Amygdala (tissue), 56 donors: ENCODE results near the gene ESR2.

Experiments
- DNase-seq, 56 donors: peaks; one replicate each; lab custom pipeline; 2025; lab: John Stamatoyannopoulos, UW

ESR2 gene

GRCh38 chr14:64107438-64107837 is 186.7 kb downstream of the ESR2 start:
- no peak for DNase-seq

DNA sequence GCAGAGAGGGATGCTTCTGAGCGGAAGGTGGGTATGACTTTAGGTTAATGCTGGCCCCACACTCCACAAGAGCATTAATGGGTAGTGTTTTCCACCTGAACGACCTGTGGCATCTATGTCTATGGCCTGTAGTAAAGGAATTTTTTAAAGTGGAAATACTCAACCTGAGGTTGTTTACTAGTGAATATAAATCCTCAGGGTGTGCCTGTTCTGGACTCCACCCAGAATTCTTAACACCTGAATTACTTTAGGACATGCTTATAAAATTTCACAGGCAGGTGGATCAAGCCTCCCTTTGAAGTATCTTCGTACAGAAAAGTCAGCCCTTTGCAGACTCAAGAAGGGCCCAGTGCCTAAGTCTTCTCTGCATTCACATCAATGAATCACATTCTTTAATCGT is 196.1 kb downstream of the ESR2 start:
- no peak for DNase-seq

DNA sequence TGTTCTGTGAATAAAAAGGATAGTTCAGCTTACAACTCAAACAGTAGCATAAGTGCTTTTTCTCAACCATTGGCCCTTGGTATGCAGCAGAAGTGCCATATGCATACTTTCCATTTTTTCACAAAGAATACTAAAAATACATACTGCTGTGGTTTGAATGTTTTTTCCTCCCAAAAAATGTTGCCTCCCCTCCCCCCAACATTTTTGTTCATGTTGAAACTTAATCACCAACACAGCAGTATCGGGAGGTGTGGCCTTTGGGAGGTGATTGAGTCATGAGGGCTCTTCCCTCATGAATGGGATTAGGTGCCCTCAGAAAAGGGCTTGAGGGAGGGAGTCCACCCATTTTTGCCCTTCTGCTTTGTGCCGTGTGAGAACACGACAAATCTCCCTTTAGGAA is 198.6 kb downstream of the ESR2 start:
- no peak for DNase-seq

- no peak for DNase-seq
Measured at GRCh38 chr14:64092940-64093339, 201.2 kb downstream of the ESR2 start.

GRCh38 chr14:64092338-64092737 is 201.8 kb downstream of the ESR2 start:
- no peak for DNase-seq

DNA sequence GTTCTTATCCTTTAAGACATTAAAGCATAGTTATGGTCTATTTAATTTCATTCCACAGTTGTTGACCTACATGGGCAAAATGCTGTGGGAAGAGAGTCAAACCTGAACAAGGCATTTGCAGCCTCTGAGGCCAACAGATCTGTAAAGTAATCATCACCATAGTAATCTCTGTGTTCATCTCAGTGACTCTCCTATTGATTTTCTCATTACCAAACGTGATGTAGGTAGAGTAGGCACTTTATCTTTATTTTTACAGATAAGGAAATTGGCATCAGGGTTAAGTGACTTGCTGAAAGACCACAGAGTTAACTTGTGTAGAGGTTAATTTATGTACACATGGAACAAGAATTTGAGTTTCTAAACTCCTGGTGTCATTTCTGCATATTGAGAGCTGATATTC is 203.0 kb downstream of the ESR2 start:
- no peak for DNase-seq

GRCh38 chr14:64089920-64090319 is 204.3 kb downstream of the ESR2 start:
- no peak for DNase-seq

DNA sequence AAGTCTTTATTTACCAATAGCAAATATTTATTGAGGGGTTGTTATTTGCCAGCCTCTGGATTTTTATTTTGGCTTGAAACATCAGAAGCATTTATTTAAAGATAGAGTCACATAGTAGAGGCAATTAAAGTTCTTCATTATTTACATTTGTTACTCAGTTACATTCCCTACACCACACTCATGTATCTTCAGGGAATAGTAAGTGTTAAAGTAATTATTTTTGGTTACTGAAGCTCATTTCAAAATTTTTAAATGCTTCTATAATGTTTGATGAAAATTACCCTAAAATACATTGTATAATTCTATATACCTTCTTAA is 205.6 kb downstream of the ESR2 start:
- no peak for DNase-seq

DNA sequence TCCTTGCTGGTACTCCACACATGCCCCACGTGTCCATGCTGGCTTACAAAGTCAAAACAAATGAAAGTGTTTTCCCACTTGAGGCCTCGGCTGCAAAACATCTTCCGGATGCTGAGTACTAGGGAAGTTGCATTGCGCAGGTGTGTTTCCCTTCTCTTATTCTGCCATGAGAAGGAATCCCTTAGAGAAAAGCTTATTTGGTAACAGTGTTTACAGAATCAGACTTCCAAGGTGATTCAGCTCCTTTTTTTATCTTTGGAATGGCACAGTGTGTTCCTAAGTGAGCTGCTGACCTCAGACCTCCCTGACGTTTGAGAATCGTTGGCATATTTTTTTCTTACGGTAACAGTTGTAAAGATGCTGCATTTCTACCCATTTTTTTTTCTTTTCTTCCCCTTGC is 211.3 kb downstream of the ESR2 start:
- no peak for DNase-seq

DNA sequence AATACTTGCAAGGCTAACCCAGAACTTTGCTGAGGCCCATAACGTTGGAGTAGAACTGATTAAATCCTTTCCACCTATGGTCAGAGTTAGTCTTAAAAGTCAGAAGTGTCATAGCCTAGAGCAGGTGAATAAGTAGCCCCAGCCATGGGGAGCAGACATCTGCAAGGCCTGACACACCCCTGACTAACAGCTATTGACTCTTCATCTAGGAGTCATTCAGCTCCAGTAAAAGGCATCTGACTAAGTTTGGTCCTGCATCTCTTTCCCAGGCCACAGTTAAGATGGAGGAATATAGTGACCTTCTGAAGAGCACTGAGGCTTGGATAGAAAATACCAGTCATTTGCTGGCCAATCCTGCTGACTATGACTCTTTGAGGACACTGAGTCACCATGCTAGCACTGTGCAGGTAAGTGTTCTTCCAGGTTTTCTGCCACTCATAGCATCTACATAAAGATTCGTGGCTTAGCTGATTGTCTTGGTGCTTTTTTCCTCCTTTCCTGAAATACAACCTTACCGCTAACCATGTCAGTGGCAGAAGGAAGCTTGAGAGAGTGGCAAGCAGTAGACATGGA is 212.9 kb downstream of the ESR2 start:
- DNase-seq, result no peak

GRCh38 chr14:64080452-64080851 is 213.7 kb downstream of the ESR2 start:
- no peak for DNase-seq

DNA sequence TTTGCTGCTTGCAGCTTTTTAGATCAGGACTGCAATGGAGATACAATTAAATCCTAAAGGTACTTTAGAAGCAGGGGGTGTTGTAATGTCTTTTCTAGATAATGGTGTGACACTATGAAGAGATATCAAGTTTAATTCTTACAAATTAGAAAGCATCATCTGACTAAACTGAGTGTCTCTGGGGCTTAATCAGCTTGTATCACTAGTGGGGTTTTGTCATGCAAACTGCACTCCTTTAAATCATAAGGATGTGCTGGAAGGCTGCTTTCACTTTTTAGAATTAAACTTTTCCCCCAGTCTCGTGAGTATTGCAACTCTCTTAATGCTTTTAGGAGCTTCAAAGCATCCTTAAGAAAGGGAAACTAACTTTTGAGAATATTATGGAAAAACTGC is 218.6 kb downstream of the ESR2 start:
- DNase-seq, result no peak

DNA sequence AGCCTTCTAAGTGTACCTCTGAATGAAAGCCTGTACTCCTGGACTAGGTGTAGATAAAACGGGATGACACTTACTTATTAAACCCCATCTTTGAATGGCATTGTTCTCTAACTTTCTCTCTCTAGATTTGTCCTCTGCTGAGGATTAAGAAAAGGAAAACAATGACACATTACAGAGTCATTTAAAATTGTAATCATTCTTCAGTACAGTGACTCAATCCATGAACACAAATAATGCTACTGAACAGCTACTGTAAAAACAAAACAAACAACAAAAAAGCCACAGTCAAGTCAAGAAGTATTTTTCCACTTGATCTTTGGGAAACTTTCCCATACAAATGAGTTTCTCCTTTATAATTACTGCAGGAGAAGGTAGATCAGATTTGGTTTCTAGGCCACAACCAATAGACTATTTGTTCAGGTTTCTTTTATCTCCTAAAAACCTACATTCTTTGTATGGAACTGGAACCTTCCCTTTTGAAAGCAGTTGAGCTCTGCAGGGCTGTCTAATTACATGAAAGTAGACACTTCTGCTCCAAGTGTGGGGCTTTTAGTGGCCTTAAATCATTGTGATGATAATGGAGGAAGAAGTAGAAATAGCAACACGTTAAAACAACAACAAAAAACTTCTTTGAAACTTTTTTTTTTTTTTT is 219.1 kb downstream of the ESR2 start:
- DNase-seq, result no peak

GRCh38 chr14:64069634-64070359 is 224.4 kb downstream of the ESR2 start:
- no peak for DNase-seq

- DNase-seq, result no peak
Measured at GRCh38 chr14:64064447-64064846, 229.7 kb downstream of the ESR2 start.

DNA sequence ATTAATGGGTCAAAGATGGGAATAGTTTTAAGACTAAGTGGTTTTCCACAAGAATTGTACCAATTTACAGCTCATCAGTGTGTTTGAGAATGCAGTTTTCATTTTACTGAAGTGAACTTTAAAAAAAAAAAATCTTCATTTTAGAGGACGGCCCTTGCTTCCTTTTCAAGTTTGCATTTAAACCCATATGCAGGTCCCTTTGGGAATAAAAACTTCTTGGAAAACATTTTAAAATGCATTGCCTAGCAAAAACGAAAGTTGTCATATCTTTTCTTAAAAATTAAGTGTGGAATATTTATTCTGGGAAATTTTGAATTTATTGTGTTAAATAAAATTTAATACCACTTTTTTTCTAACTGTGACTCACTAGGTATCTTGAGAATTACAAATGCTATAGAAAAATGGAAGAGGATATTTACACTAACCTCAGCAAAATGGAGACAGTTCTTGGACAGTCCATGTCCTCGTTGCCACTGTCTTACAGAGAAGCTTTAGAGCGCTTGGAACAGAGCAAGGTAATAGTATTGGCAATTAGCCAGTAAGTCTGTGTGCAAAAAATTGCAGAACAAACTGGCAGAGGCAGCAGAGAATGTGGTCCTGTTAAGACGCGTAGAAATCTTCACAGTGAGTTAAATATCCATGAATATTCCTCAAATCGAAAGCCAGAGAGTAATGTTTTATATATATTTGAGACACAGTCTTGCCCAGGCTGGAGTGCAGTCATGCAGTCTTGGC is 231.6 kb downstream of the ESR2 start:
- DNase-seq, result no peak

- no peak for DNase-seq
Measured at GRCh38 chr14:64061706-64062105, 232.5 kb downstream of the ESR2 start.

- DNase-seq, result no peak
Measured at GRCh38 chr14:64061115-64061514, 233.1 kb downstream of the ESR2 start.

GRCh38 chr14:64060648-64061096 is 233.5 kb downstream of the ESR2 start:
- DNase-seq, result no peak

GRCh38 chr14:64060199-64060545 is 234.0 kb downstream of the ESR2 start:
- DNase-seq, result no peak

DNA sequence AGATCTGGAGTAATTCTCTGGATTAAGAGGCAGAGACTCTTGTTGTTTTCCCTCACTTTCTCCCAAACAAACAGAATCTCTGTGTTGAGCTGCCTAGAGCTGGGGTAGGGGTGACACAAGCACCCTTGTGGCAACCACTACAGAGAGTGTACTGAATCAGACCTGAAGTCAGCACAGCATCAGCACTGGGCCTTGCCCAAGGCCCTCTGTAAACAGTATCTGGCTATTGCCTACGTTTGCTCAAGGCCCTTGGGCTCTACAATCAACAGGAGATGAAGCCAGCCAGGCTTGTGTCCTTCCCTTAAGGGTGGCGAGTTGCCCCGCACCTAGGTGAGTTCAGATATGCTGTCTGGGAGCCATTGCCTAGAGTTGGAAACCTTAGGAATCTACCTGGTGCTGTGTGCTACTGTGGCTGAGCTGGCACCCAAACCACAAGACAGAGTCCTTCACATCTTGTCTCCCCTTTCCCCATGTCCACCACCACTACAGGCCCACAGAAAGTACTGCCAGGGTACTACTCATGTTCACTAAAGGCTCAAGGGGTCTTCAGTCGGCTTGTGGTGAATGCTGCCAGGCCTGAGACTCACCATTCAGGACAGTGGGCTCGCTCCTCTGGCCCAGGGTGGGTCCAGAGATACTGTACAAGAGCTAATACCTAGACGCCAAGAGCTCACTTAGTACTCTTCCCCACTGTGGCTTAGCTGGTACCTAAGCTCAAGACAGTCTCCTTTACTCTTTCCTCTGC is 234.5 kb downstream of the ESR2 start:
- DNase-seq, result no peak
